Neutrophil (primary cell): ENCODE measurements around the gene JMJD1C.

ENCODE experiments used
- H3K27ac ChIP-seq: fragments of 200-600 bp; sonication (generic); 2 replicates; pipeline ENCODE4 v1.5.1; 2016; ENCODE audit warnings: mild to moderate bottlenecking, moderate library complexity
- H3K27me3 ChIP-seq: fragments of 200-600 bp; sonication (generic); 2 replicates; pipeline ENCODE4 v1.6.0; 2016; ENCODE audit warnings: mild to moderate bottlenecking
- H3K36me3 ChIP-seq: fragments of 200-600 bp; sonication (generic); 2 replicates; pipeline ENCODE4 v1.5.1; 2017
- H3K4me1 ChIP-seq, 2 experiments: fragments of 200-600 bp in 1 of 2; sonication (generic) in 1 of 2; 1 replicate in 1 of 2; 2 replicates in 1 of 2; pipeline versions ENCODE4 v1.5.1 to v1.6.1; 2013 to 2016; ENCODE audit warnings: low read depth in 1 of 2, low read length in 1 of 2, mild to moderate bottlenecking in 1 of 2, moderate library complexity in 1 of 2; ENCODE audit not compliant: control insufficient read depth in 1 of 2, insufficient read depth in 1 of 2
- H3K4me3 ChIP-seq, 2 experiments: fragments of 200-600 bp in 1 of 2; sonication (generic) in 1 of 2; 1 replicate in 1 of 2; 2 replicates in 1 of 2; pipeline ENCODE4 v1.5.1; 2013 to 2016; ENCODE audit warnings: low read depth in 1 of 2, low read length in 1 of 2, mild to moderate bottlenecking in 1 of 2, moderate library complexity in 1 of 2
- H3K9me3 ChIP-seq: fragments of 200-600 bp; sonication (generic); 2 replicates; pipeline ENCODE4 v1.5.1; 2016
- CTCF ChIP-seq: fragments of 200-600 bp; sonication (generic); IDR thresholded peaks from 2 replicates; pipeline ENCODE4 v1.5.1; 2016; ENCODE audit warnings: antibody characterized with exemption

The JMJD1C gene

DNA sequence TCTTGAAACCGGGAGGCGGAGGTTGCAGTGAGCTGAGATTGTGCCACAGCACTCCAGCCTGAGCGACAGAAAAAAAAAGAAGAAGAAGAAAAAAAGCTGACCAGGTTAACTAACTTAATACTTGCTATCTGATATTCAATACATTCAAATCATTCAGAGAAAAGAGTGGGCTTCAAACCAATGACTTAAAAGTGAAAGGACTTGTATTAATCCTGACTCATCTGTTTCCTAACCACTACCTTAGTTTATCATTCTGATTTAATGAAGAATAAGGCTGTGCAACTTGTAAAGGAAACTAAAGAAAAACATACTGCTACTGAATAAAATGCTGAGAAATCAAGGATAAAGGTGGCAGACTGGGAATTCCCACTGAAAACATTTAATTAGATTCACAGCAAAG is 204.3 kb downstream of the JMJD1C start:
- H3K4me3 ChIP-seq: peak overlapping the region; percentile 54 to 62
- H3K4me1 ChIP-seq: peaks cover 85 to 87% of the 10 kb centered on the region in 2 experiments
- peak overlapping the region; percentile 84 for H3K27ac ChIP-seq
- no peaks in the 10 kb centered on the region for H3K9me3 ChIP-seq
- H3K36me3 ChIP-seq: peaks cover 23% of the 10 kb centered on the region
- H3K27me3 ChIP-seq: no peaks in the 10 kb centered on the region
- TF ChIP-seq CTCF: no peak

GRCh38 chr10:63260860-63261251 is 204.9 kb downstream of the JMJD1C start:
- TF ChIP-seq CTCF: no peak
- Histone ChIP-seq H3K4me1 (peaks cover 91 to 92% of the 10 kb centered on the region in 2 experiments), H3K36me3 (peaks cover 23% of the 10 kb centered on the region), H3K9me3 (no peaks in the 10 kb centered on the region), H3K27ac (peak overlapping the region; percentile 84), H3K27me3 (no peaks in the 10 kb centered on the region), H3K4me3 (peak overlapping the region; percentile 54 to 62)

DNA sequence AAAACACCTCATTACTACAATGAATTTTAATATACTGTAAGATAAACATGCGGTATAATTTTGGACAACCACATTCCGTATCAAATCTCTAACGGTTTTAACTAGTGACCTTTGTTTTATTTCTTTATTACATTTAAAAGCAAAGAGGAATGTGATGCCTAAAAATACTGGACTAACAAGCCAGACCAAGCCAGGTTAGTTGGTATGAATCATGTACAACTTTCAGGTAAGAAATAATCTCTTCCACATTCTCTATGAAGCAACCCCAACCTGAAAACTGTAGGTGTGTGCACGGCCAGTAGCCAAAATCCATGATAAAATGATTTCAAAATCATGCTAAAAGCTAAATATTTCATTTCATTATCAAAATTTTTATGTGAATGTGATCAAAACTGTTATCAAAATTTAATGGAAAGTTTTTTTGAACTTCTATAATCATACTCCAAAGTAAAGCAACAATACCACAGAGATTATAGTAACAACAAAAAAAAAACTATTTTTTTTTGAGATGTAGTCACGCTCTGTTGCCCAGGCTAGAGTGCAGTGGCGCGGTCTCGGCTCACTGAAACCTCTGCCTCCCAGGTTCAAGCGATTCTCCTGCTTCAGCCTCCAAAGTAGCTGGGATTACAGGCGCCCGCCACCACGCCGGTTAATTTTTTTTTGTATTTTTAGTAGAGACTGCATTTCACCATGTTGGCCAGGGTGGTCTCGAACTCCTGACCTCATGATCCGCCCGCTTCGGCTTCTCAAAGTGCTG is 205.5 kb downstream of the JMJD1C start:
- Histone ChIP-seq H3K4me3 (peak overlapping the region; percentile 54 to 62), H3K27ac (peak overlapping the region; percentile 84), H3K27me3 (no peaks in the 10 kb centered on the region), H3K4me1 (peaks cover 96 to 97% of the 10 kb centered on the region in 2 experiments), H3K9me3 (no peaks in the 10 kb centered on the region), H3K36me3 (peaks cover 23% of the 10 kb centered on the region)
- no peak for TF ChIP-seq CTCF

DNA sequence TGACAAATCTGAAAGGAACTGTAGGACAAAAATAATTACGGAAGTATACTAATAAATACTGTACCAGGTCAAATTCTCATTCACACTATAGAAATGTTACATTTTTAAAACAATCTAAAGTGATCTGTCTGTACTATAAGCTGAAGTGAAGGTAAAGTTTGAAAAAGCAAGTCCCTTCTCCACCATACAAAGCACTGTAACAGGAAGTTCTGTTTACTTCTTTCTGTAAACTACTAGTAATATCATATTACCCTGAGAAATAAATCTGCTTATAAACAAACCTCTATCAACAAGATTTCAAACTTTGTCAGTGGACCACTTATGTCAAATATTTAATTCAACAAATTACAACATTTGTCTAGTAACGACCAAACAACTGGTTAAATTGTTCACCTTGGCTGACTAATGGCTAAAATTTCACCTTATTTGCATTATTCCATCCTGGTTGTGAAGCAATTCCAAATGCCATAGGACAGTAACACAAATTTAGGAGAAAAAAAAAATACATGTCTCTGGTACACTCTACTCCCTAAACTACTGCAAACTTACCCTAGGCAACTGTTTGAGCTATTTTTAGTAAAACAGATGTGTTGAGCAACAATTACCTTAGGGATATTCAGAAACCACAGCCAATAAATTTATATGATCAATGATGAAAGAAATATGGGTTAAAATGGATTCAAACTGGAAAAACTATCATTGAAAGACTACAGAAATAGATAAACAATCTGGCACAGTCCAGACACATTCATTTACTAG is 206.7 kb downstream of the JMJD1C start:
- TF ChIP-seq CTCF: no peak
- Histone ChIP-seq H3K27ac (peak overlapping the region; percentile 84), H3K4me1 (peaks cover 98% of the 10 kb centered on the region in 2 experiments), H3K27me3 (no peaks in the 10 kb centered on the region), H3K4me3 (peak overlapping the region in 1 of 2 experiments; percentile 62), H3K36me3 (peaks cover 23% of the 10 kb centered on the region), H3K9me3 (no peaks in the 10 kb centered on the region)

DNA sequence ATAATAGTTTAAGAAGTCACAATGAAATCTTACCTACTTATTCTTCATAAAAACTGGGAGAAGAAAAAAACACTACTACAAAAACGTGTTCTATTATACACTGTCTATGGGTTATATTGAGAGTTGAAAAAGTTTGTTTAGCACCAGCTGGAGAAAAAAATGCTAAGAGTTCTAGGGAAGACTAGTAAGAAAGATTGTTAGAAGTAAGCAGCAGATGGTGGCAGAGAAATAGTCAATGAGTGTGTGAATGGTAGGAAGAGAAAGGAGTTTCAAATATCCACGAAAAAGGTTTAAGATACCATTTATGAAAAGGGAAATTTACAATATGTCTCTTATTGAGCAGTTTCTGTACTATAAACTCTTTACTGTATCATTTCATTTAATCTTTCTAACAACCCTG is 208.0 kb downstream of the JMJD1C start:
- H3K36me3 ChIP-seq: peaks cover 20% of the 10 kb centered on the region
- H3K9me3 ChIP-seq: no peaks in the 10 kb centered on the region
- H3K27ac ChIP-seq: peak overlapping the region; percentile 84
- no peak overlapping the region for H3K4me3 ChIP-seq
- no peak for TF ChIP-seq CTCF
- H3K27me3 ChIP-seq: no peaks in the 10 kb centered on the region
- peaks cover 84 to 93% of the 10 kb centered on the region in 2 experiments for H3K4me1 ChIP-seq
